Fibroblast of lung (primary cell): ENCODE data around the gene HYPK.

Source experiments
- CTCF ChIP-seq, 2 donors: IDR thresholded peaks in 1 of 2; conservative IDR thresholded peaks in 1 of 2; 1 replicate in 1 of 2; 2 replicates in 1 of 2; pipeline ENCODE4 v1.5.1; 2011 to 2012; ENCODE audit warnings: low read length in 2 of 2, control low read depth in 1 of 2, inconsistent platforms in 1 of 2, low read depth in 1 of 2, mild to moderate bottlenecking in 1 of 2
- EZH2 ChIP-seq: IDR thresholded peaks from 2 replicates; pipeline ENCODE4 v1.5.1; 2012; ENCODE audit warnings: low read length, control low read depth, mild to moderate bottlenecking; ENCODE audit errors: missing control alignments

GRCh38 chr15:43799945-43800285 lies 484 bp upstream of the HYPK start, which contains the start of gene SERINC4:
- TF ChIP-seq EZH2 (no peak), CTCF (conservative IDR thresholded peaks at IDR 0.05 in 1 of 2, IDR thresholded peaks at IDR 0.05 in 1 of 2; ENCODE audit: low read depth in 1 of 2, low read length in 2 of 2) (no peak)
